CD4-positive, alpha-beta T cell treated with Interleukin-10 for 1 hour (primary cell): ENCODE measurements around the gene STAG1.
"Not testable (repeated sequence)": the region's sequence is repeated elsewhere in the genome, so short reads cannot be mapped to it uniquely, and the experiment has no call there.

Experiments
- DNase-seq: peaks from one replicate; pipeline ENCODE4 v3.0.0-alpha.2; 2020

STAG1 gene

GRCh38 chr3:136576279-136577009 is 175.7 kb downstream of the STAG1 start:
- DNase-seq: no peak

DNA sequence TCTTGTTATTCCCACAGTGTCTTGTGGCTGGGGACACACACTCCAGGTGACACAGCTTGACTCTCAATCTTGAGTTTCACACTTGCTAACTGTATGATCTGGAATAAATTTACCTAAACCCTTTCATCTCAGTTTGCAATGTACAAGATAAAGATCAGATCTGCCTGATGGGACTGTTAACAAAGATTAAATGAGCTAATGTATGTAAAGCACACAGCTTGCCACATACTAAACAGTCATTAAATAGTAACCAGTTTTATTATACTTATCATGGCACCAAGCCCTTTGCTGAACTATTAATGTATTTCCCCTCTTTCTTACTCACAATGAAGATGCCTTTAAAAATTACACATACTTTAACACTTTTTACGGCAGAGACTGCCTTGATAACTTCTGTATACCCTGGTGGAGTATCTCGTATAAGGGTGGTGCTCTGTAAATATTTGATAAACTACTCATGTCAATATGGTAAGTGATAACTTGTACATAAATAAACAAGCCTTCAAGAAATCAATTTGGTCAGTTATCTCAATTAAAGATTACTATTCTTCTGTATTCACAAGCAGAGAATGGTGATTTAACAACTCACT is 184.5 kb downstream of the STAG1 start:
- DNase-seq: no peak

- DNase-seq: not testable (repeated sequence)
These were observed 187.2 kb downstream of the STAG1 start for GRCh38 chr3:136564962-136565361.

DNA sequence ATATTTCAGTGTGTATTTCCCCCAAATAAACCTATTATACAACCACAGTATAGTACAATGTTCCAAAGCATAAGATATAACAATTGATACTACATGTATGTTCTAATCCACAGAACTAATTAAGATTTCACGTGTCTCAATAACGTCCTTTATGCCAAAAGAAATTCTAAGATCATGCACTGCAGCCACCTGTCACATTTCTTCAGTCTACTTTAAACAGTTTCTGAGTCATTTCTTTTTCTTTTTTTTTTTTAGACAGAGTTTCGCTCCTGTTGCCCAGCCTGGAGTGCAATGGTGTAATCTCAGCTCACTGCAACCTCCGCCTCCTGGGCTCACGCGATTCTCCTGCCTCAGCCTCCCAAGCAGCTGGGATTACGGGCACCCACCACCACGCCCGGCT is 190.2 kb downstream of the STAG1 start:
- no peak for DNase-seq

DNA sequence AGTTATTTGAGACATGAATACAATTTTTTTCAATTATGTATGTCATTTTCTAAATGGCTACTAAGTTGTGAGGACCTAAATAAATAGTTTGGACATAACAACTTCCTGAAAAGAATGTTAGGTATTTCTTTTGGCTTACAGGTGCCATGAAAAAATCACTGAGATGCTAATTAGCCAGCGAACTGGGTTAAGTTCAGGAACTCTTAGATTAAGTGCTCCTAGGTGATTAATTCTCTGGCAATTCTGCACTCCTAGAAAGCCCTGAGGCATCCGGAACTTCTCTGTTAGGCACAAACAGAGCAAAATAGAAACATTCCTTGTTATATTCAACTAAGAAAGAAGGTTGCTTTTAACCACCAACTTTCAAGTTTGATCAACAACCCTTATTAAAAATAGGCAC is 192.3 kb downstream of the STAG1 start:
- DNase-seq: no peak

GRCh38 chr3:136549461-136549860 is 202.7 kb downstream of the STAG1 start:
- DNase-seq: not testable (repeated sequence)

DNA sequence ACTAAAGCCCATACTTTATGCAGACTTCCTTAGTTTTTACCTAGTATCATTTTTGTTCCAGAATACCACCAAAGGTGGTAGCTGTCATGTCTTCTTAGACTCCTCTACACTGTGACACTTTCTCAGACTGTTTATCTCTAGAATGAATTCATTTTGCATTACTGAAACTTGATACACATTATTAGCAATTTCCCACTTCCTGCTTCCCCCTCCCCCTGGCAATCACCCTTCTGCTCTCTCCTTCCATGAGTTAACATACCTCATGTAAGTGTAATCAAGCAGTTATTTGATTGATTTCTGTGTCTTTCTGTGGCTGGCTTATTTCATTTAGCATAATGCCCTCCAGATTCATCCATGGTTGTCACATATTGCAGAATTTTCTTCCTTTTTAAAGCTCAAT is 204.9 kb downstream of the STAG1 start:
- DNase-seq: no peak

- DNase-seq: peak; percentile 28
These were observed 205.5 kb downstream of the STAG1 start for GRCh38 chr3:136546720-136547119.

DNA sequence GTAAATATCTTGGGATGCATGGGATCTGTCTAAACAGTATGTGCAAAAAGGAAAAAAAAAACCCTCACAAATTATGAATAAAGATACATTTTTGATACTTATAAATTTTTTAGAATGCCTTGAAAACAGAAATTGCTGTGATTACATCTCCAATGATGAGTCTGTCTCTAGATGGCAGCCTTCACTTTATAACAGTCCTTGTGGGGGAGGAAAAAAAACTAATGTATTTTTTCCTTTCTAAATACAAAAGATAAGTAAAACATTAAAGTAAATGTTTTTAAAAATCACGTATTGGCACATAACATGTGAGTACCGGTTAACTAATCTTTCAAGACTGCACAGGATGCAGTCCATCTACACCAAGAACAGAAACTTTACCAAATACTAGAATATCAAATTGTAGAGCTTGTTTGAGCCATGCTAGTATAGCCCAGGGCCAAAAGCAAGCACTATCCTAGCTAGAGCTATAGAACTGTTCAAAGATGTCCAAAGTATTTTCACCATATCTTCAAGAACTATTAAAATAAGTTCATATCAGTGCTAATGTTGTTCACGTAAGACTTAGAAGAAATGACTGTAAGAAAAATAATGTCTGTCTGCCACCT is 206.4 kb downstream of the STAG1 start:
- DNase-seq: peak; percentile 6

GRCh38 chr3:136544532-136544931 is 207.6 kb downstream of the STAG1 start:
- DNase-seq: no peak

- no peak for DNase-seq
These were observed 208.8 kb downstream of the STAG1 start for GRCh38 chr3:136543385-136543784.

DNA sequence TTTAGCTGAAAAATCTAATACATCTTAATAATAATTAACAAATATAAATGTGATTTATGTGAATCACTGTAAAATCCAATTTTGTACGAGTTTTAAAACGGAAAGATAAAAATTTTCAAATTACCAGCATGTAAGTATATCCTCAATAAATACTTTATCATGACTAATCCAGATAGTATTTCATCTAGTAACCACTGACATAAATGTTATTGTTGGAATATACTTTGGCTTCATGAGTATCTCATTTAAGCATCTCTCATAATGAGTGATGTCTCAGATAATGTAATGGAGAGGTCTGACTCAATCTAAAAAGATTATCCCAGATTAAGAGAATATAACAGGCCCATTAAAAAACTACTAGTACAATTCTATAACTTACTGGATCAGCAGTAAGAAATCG is 216.3 kb downstream of the STAG1 start:
- DNase-seq: no peak

- DNase-seq: no peak
These were observed 219.4 kb downstream of the STAG1 start for GRCh38 chr3:136532766-136533165.

DNA sequence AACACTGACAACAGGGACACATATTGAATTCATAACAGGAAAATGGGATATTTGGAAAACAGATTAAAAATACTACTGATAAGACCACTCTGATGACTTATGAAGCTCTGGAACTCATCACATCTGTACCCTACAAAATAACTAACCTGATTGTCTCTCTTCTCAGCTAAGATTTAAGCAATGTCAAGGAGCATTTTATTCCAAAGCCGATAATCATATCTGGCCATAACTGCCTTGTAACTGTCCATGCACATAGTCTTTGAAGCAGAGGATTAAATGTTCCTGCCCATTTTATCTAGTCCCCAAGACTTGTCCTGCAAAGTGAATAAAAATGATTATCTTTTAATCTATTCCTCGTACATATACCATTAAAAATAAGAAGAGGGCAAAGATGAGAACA is 234.1 kb downstream of the STAG1 start:
- no peak for DNase-seq

DNA sequence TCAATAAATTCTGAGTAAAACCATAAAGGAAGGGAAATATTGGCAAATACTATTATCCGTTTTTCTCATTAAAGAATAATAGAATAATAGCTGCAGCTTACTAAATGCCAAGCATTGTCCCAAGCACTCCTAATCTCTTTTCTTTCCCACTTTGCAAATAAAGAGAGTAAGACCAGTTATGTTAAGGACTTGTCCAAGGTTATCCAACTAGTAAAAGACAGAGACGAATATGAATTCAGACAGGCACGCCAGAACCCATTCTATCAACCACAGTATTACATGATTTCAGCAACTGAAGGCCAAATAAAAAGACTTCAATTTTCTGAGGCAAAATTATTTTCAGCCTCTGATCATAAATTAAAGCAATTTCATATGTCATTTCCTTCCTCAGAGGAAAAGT is 235.5 kb downstream of the STAG1 start:
- no peak for DNase-seq

DNA sequence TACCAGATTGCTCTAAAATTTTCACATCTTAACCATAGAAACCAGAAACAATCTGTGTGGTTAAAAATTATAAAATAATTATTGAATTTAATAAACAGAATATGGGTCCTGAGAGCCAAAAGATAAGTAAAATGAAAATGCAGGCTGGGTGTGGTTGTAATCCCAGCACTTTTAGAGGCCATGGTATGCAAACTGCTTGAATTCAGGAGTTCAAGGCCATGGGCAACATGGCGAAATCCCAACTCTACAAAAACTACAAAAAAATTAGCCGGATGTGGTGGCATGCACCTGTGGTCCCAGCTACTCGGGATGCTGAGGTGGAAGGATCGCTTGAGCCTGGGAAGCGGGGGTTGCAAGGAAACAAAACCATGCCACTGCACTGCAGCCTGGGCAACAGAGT is 236.1 kb downstream of the STAG1 start:
- DNase-seq: no peak

- DNase-seq: not testable (repeated sequence)
These were observed 237.6 kb downstream of the STAG1 start for GRCh38 chr3:136514533-136514932.

DNA sequence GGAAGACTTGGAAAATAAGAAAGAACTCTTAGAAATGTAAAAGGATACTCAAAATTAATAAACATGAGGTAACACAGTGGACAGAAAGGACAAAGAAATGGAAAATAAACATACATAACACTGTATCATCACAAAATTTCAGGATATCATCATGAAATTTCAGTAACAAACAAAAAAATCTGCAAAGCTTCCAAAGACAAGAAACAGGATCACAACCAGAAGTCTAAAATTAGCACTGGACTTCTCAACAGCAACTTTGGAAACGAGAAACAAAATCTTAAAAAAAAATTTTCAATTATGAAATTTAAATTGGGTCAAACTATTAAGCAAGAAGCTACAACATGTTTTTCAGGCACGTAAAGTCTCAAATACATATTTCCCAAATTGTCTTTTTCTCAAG is 238.8 kb downstream of the STAG1 start:
- no peak for DNase-seq

DNA sequence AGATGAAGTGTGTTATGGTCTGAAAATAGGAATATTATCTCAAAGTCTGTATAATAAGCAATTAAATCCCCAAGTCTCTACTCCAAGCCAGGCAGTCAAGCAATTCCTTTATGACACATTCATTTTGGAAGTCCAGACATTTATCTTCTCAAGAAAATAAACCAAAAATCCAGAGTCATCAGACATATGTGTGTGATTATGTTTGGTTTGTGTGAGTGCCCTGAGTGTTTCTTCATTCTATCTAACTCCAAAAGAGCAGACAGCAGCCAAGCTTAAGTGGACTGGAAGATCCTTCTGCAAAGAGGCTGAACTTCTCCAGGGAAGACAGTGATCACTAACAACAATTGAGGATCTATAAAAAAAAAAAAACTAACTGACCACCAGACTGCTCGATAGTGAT is 239.8 kb downstream of the STAG1 start:
- DNase-seq: no peak

GRCh38 chr3:136505676-136506075 is 246.5 kb downstream of the STAG1 start:
- DNase-seq: no peak

DNA sequence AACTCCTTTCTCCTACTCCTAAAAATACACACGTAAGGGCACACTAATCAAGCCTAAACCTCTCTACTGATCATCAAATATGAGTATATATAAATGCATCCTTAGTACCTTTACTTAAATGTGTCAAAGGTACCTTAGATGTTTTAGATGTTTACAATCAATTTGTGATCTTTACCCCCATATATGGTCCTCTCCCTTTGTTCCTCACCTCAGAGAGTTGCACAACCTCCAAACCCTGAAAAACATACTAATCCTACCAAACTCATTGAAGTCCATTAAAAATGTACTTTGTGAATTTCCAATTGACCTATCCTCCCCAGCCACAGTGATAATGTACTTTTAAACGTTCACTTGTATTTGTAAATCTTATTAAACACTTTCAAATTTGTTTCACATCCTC is 249.1 kb downstream of the STAG1 start:
- no peak for DNase-seq

GRCh38 chr3:136498919-136499447 is 253.2 kb downstream of the STAG1 start:
- DNase-seq: no peak

DNA sequence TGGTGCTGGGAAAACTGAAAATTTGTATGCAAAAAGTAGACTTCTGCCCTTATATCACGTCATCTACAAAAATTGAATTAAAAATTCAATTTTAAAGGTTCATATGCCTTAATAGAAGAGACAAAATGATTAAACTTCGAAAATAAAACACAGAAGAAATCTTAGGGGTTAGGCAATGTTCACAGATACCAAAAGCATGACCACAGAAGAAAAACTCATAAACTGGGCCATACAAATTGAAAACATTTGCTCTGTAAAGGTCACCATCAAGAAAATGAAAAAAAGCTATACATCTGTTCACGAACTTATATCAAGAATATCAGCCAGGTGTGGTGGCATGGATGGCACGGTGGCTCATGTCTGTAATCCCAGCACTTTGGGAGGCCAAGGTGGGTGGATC is 257.0 kb downstream of the STAG1 start:
- no peak for DNase-seq
